Activated T-helper 1 cell treated with Interleukin-2 at 50 U/mL for 16 hours (primary cell): Measurements from ENCODE around the gene ATXN1.
"Not testable (repeated sequence)": the region's sequence is repeated elsewhere in the genome, so short reads cannot be mapped to it uniquely, and the experiment has no call there.

ENCODE experiments used
- DNase-seq: peaks from one replicate; pipeline ENCODE4 v3.0.0-alpha.2; 2020; ENCODE audit warnings: low read depth

ATXN1 gene

GRCh38 chr6:16570946-16571345 lies 190.3 kb downstream of the ATXN1 start:
- DNase-seq, result no peak

- no peak for DNase-seq
Measured at GRCh38 chr6:16570221-16570553, 191.1 kb downstream of the ATXN1 start.

DNA sequence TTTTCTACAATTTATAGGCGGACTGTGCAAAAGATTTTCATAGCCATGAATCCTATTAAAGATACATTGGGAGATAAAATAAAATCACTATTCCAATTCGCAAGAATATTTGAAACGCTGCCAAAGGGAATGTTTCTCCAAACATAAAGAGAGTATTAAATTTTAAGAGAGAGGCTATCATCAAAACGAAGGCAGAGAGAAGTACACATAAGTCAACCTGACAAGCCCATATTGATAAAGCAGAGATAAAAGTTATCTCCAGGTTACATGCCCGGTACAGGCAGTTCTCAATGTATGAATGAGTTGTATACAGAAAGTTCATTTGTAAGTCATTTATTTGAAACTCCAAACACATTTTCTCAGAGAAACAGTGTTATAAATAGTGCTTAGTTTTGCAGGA lies 193.1 kb downstream of the ATXN1 start:
- no peak for DNase-seq

GRCh38 chr6:16567071-16567470 lies 194.2 kb downstream of the ATXN1 start:
- no peak for DNase-seq

- no peak for DNase-seq
Measured at GRCh38 chr6:16564436-16564835, 196.8 kb downstream of the ATXN1 start.

DNA sequence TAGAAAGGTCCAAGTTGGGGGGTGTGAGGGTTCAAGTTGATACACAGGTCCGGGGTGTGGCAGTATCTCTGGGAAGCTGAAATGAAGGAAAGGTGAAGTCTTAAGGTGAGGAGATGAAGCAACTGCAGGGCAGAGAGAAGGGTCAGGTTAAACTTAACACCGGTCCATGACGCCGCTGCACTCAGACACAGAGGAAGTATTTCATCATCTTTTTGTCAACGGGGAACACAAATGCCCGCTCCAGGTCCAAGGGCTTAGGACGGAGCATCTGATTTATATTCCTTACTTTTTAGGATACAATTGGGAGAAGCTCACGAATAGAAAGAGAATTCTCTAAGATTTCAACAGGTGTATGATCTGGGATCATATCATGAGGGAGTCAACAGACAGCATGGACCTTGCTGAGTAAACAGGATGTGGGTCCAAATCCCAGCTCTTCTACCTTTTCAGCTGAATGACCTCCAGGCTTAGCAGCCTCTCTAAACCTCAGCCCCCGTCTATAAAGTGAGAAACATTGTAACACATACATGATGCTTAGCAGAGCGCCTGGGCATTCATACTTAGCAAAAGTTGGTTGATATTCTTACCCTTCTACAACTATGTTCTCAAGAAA lies 197.5 kb downstream of the ATXN1 start:
- no peak for DNase-seq

- no peak for DNase-seq
Measured at GRCh38 chr6:16562498-16562897, 198.8 kb downstream of the ATXN1 start.

DNA sequence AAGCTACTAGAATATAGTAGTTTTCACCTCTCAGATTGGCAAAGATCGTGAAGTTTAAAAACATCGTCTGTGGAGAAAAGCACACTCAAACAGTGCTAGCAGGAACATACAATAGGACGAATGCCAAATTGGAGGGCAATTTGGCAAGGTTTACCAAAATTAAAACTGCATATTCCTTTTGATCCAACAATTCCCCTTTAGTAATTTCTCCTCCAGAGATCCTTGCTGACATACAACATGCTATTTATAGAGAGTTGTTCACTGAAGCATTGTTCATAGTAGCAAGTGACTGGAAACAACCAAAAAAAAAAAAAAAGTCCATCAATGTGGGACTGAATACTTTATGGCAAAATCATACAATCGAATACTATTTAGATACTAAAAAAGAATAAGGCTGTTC lies 202.2 kb downstream of the ATXN1 start:
- DNase-seq, result no peak

DNA sequence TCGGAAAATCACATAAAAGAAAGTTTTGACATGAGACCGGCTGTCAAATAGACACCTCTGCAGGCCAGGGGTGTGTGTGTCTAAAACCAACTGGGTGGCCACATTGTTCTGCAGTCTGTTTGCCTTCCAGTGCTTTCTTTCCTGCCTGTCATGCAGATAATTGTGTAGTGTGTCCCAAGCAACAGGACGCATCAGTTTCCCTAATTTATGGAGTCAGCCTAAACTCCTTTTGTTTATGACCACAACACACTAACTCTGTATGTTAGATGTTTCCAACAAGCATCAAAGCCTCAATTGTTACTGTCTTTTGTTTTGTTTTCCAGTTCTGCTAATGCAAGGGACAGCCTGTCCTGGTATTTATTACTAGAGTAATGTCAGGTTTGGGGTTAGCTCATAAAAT lies 205.7 kb downstream of the ATXN1 start:
- no peak for DNase-seq

- DNase-seq, result no peak
Measured at GRCh38 chr6:16553531-16553930, 207.7 kb downstream of the ATXN1 start.

DNA sequence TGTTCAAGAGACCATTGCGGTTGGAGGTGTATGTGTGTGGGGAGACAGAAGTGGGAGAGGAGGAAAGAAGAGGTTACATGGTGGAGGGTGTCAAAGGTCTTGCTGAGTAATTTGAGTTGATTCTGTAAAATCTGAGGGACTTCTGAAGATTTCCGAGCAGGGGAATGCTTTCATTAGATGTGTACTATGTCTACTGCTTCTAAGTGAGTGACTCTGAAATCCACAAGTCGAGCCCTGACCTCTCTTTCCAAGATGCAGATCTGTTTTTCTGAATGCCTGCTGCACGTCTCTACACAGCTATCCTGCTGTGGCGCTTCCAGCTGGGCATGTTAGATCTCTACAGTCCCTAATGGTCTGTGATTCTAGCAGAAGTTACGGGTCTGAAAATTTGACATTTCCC lies 209.8 kb downstream of the ATXN1 start:
- no peak for DNase-seq

GRCh38 chr6:16548121-16548520 lies 213.1 kb downstream of the ATXN1 start:
- DNase-seq, result no peak

DNA sequence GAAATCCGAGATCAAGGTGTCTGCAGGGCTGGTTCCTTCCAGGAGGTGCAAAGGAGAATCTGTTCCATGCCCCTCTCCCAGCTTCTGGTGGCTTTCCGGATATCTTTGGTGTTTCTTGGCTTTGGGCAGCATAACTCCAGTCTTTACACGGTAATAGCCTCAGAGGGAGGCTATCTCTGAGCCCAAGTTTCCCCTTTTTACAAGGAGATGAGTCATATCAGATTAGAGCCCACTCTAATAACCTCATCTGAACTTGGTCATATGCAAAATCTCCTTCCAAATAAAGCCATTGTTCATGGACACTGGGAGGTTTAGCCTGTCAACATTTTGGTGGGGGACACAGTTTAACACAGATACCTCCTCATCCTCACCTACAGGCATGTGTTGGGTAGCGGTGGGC lies 213.7 kb downstream of the ATXN1 start:
- no peak for DNase-seq

- no peak for DNase-seq
Measured at GRCh38 chr6:16546861-16547260, 214.4 kb downstream of the ATXN1 start.

- no peak for DNase-seq
Measured at GRCh38 chr6:16545382-16545781, 215.9 kb downstream of the ATXN1 start.

- DNase-seq, result no peak
Measured at GRCh38 chr6:16544521-16544920, 216.7 kb downstream of the ATXN1 start.

DNA sequence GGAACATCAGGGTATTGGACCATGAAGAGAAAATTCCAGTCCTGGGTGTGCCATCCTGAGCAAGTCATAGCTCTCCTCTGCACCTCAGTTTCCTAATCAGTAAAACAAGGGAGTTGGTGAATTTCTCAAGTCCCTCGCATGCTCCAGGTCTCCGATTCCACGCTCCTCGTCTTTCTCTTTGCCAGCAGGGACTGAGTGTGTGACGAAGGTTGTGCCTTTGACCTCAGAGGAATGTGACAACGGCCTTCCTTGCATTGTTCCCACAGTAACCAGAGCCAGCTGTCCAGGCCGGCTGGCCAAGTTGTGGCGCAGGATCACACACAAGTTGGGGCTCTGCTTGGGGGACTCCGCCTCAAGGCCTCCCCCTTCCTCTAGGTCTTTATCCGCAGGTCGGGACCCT lies 217.3 kb downstream of the ATXN1 start:
- no peak for DNase-seq

GRCh38 chr6:16543521-16543920 lies 217.7 kb downstream of the ATXN1 start:
- no peak for DNase-seq

GRCh38 chr6:16542070-16542469 lies 219.2 kb downstream of the ATXN1 start:
- no peak for DNase-seq

- DNase-seq, result no peak
Measured at GRCh38 chr6:16540804-16541752, 220.2 kb downstream of the ATXN1 start.

DNA sequence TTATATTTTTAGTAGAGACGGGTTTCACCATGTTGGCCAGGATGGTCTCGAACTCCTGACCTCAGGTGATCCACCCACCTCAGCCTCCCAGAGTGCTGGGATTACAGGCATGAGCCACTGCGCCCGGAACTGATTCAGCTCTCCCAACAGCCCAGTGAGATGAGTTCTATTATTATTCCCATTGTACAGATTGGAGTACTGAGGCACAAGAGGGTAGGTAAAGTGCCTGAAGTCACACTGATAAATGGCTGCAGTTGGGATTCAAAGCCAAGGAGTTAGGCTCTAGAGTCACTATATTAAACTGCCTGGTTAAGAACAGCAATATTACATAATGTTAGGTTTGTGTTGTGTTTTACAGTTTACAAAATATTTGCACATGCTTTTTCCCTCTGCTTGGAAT lies 220.9 kb downstream of the ATXN1 start:
- DNase-seq, result not testable (repeated sequence)

GRCh38 chr6:16539086-16539931 lies 222.0 kb downstream of the ATXN1 start:
- no peak for DNase-seq

- no peak for DNase-seq
Measured at GRCh38 chr6:16535564-16535963, 225.7 kb downstream of the ATXN1 start.
